ENCODE results near the gene CYP2W1.
"Not testable (repeated sequence)": the region's sequence is repeated elsewhere in the genome, so short reads cannot be mapped to it uniquely, and the experiment has no call there.

The CYP2W1 gene

DNA sequence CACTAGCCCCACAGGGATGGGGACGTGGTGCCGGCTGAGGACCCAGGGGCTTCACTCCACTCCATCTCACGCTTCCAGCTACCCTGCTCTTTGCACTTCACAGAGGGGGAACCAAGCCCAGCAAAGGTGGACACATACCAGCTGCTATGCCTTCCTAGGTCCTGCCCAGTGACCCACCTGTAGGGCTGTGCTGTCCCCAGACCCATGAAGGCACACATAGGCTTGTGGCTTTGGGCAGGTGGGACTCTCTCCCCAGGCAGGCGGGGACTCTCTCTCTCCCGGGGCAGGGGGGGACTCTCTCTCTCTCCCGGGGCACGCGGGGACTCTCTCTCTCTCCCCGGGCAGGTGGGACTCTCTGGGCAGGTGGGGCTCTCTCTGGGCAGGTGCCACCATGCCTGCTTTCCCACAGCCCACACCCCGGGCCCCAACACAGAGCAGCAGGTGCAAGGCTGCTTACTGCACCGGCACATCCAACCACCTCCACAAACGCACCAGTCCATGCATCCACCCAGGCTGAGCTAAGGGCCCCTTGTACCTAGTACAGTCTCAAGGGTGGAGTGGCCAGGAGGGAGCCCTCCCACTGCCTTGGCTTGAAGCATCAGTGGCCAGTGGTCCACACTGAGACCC, 47.6 kb downstream of the CYP2W1 start:
- no peak for DNase-seq

DNA sequence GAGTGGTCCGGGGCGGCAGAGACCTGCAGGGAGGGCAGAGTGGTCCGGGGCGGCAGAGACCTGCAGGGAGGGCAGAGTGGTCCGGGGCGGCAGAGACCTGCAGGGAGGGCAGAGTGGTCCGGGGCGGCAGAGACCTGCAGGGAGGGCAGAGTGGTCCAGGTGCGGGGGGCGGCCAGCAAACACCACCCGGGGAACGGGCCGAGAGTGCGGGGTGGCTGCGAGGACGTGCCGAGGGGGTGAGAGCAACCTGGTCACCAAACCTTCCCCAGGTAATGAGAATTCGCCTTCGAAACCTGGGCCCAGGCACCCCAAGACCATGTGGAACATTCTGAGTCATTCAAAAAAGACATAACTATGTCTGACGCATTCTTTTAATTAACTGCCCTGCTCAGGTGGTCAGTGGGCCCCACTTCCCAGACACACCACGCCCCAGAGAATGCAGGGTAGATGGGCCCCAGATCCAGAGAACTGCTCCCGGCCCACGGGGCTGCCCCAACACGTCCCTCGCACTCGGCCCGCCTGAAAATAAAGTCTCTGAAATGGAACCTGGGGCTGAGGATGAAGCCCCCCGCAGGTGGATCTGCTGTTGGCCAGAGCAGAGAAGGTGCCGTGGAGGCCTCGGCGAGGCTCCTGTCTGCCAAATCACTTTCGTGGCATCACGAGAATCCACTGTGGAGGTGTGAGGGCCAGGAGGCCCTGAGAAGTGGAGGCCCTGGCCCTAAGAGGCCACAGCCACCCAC, 48.9 kb downstream of the CYP2W1 start:
- no peak for DNase-seq

DNA sequence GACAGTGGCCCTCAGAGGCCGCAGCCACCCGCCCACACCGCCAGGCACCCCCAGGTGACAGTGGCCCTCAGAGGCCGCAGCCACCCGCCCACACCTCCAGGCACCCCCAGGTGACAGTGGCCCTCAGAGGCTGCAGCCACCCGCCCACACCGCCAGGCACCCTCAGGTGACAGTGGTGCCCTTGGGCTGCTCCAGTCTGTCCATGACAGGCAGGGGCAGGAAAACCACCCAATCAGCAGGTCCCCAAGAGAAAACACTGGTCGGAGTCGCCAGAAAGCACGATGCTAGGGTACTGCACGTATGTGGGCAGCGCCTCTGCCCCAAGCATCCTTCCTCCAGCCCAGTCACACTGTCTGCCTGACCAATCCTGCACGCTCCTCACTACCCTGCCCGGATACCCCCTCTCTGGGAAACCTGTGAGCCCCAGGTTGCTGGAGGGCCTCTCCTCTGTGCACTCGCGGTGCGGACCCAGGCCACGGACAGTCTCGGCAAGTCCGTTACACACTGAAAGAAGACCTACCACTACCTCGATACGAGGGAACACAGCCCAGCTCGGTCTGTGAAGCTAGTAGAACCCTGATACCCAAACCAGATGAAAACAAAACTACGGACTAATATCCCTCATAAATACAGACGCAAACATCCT, 49.7 kb downstream of the CYP2W1 start:
- DNase-seq, result no peak

DNA sequence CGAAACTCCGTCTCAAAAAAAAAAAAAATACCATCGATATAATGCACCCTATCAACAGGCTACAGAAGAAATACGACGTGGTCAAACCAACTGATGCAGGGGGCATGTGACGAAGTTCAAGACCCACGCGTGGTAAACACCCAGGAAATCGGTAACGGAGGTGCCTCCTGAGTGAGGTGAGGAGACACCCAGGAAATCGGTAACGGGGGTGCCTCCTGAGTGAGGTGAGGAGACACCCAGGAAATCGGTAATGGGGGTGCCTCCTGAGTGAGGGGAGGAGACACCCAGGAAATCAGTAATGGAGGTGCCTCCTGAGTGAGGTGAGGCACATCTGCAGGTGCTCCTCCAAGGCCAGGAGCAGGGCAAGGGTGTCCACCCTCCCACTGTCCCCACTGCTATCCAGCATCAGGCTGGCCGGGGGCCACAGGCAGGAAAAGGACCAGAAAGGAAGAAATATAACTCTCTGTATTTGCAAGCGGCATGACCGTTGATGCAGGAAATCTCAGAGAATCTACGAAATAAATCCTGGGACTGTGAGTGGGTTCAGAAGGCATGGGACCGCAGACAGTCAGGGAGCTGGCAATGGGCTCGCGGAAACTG, 50.7 kb downstream of the CYP2W1 start:
- DNase-seq, result no peak

DNA sequence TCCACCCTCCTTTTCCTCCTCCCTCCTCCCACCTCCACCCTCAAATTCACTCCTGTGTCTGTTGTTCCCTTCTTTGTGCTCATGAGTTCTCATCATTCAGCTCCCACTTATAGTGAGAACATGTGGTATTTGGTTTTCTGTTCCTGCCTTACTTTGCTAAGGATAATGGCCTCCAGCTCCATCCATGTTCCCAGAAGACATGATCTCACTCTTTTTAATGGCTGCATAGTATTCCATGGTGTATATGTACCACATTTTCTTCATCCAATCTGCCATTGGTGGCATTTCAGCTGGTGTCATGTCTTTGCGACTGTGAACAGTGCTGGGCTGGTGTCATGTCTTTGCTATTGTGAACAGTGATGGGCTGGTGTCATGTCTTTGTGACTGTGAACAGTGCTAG, 51.8 kb downstream of the CYP2W1 start:
- not testable (repeated sequence) for DNase-seq

DNA sequence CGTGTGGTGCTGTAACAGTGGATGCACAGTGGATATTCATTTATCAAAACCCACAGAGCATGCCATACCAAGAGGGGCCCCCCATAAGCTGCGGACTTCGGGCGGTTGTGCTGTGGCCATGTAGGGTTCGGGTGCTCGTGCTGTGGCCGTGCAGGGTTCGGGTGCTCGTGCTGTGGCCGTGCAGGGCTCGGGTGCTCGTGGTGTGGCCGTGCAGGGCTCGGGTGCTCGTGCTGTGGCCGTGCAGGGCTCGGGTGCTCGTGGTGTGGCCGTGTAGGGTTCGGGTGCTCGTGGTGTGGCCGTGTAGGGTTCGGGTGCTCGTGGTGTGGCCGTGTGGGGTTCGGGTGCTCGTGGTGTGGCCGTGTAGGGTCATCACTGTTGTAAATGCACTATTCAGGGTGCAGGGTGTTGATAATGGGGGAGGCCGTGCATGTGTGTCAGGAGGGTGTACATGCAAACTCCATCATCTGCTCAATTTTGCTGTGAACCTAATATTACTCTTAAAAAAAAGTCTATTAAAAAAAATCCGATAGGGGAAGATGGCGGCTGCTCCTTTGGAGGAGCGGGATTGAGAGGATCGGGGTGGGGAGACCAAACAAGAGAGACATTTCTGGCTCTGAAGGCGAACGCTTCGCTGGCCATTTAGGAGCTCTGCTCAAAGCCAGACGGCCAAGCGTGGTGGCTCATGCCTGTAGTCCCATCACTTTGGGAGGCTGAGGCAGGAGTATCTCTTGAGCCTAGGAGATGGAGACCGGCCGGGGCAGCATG, 53.4 kb downstream of the CYP2W1 start:
- not testable (repeated sequence) for DNase-seq

Measured in activated CD8-positive, alpha-beta memory T cell treated with anti-CD3 and anti-CD28 coated beads, Interleukin-2, amount 50 U/mL, for 48 hours (primary cell).